ENCODE data around the gene UBQLN4. TPM values are rescaled to one million over a fixed set of nuclear protein-coding genes. Genes with fewer than 3 reads are reported as not detected.
A peak's percentile ranks its signal among the peaks of the same experiment; 100 is the strongest.

UBQLN4 gene
- total RNA-seq, 2 donors from 2014 or later: 14.6 to 25.9 TPM

DNA sequence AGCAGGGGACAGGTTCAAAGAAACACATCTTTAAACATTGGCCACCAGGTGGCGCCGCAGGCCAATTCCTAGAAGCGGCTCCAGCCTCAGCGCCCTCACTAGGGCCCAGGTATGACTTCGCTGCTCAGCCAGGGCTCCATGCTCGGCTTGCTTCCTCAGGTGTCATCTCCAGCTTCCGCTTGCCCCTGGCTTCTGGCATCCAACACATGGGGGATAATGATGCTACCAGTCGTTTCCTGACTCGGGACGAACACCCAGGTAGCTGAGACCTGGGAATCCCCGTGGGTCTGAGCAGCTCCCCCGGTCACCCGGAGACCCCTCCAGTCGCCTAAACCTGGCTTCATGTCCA lies 37.2 kb upstream of the UBQLN4 start:
- no peak overlapping the region for H3K4me3 ChIP-seq
- H3K36me3 ChIP-seq: no peaks in the 10 kb centered on the region
- H3K27me3 ChIP-seq: no peaks in the 10 kb centered on the region
- peaks cover 0 to 8% of the 10 kb centered on the region in 2 donors for H3K4me1 ChIP-seq
- H3K27ac ChIP-seq: peak overlapping the region in 1 of 2 donors; percentile 32
- DNase-seq (ENCODE audit: low spot score): peak; percentile 86
- TF ChIP-seq, protein P1, sequence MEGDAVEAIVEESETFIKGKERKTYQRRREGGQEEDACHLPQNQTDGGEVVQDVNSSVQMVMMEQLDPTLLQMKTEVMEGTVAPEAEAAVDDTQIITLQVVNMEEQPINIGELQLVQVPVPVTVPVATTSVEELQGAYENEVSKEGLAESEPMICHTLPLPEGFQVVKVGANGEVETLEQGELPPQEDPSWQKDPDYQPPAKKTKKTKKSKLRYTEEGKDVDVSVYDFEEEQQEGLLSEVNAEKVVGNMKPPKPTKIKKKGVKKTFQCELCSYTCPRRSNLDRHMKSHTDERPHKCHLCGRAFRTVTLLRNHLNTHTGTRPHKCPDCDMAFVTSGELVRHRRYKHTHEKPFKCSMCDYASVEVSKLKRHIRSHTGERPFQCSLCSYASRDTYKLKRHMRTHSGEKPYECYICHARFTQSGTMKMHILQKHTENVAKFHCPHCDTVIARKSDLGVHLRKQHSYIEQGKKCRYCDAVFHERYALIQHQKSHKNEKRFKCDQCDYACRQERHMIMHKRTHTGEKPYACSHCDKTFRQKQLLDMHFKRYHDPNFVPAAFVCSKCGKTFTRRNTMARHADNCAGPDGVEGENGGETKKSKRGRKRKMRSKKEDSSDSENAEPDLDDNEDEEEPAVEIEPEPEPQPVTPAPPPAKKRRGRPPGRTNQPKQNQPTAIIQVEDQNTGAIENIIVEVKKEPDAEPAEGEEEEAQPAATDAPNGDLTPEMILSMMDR (IDR thresholded peaks at IDR 0.05): peak; percentile 73 to 92
- H3K9me3 ChIP-seq: no peaks in the 10 kb centered on the region

DNA sequence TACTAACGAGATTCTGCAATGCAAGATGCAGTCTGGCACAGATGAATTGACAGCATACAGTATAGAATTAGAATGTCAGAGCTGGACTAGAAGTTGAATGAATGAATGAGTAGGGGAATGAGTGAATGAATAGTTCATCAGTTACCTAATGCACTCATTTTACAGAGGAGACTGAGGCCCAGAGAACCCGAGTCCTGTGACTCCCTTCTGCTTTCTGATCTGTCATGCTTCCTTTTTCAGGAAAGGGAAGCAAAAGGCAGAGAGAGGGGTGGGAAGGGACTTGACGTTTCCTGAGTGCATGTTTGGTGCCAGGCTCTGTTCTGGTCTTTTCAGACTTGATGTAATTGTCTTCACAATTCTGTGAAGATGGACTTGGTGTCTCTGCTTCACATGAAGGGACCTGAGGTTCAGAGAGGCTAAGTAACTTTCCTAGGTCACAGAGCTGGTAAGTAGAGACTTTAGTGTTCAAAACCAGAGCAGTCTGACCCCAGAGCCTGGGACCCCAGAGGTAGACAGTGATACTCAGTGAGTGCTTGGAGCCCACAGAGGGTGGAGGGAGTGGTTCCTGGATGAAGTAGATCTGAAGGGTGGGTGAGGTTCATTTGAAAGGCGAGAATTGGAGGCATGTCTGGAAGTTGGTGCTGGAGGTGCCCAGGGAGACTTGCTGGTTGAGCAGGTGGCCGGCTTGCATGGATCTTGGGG lies 36.7 kb upstream of the UBQLN4 start:
- H3K4me1 ChIP-seq: peaks cover 0 to 6% of the 10 kb centered on the region in 2 donors
- no peaks in the 10 kb centered on the region for H3K9me3 ChIP-seq
- H3K27ac ChIP-seq: peak overlapping the region in 1 of 2 donors; percentile 32
- TF ChIP-seq, protein P1 (IDR thresholded peaks at IDR 0.05): no peak
- DNase-seq (ENCODE audit: low spot score): no peak
- H3K27me3 ChIP-seq: no peaks in the 10 kb centered on the region
- no peaks in the 10 kb centered on the region for H3K36me3 ChIP-seq
- H3K4me3 ChIP-seq: no peak overlapping the region

DNA sequence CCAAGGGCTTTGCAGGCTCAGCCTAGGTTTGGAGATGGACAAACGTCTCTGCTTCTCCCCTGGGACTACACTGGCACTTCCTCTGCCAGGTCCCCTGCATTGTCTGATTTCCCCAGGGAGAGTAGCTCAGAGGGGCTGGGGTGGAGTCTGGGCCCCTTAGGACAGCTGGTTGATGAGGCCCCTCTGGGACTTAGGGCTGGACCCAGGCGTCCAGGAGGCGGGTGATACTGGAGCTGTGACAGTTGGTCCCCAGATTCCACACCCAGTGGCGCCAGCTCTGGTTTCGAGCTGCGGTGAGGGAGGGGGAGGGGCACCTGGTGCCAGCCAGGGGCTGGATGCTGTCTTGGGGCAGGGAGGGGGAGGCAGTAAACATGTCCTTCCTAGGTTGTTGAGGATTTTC lies 36.1 kb upstream of the UBQLN4 start:
- peaks cover 0 to 6% of the 10 kb centered on the region in 2 donors for H3K4me1 ChIP-seq
- no peak overlapping the region for H3K27ac ChIP-seq
- no peak for DNase-seq (ENCODE audit: low spot score)
- no peaks in the 10 kb centered on the region for H3K27me3 ChIP-seq
- H3K9me3 ChIP-seq: no peaks in the 10 kb centered on the region
- H3K4me3 ChIP-seq: no peak overlapping the region
- H3K36me3 ChIP-seq: no peaks in the 10 kb centered on the region
- TF ChIP-seq, protein P1 (IDR thresholded peaks at IDR 0.05): no peak

DNA sequence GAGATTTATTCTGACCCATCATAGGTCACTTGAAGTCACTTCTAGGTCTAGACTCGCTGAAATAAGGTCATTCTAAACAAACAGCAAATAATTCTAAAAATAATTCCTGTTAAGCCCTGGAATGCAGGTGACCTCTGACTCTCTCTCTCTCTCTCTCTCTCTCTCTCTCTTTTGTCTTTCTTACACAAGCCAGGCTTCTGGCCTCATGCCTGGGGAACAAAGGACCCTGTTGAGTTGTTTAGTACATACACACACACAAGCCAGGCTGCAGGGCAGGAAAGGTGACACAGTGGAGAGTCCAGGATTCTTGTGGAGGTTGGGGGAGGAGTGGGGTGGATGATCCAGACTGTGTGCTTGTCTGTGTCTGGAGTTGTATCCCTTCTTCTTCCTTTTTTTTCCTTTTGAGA lies 32.7 kb upstream of the UBQLN4 start:
- no peak overlapping the region for H3K27ac ChIP-seq
- TF ChIP-seq, protein P1 (IDR thresholded peaks at IDR 0.05): no peak
- no peaks in the 10 kb centered on the region for H3K36me3 ChIP-seq
- no peaks in the 10 kb centered on the region for H3K27me3 ChIP-seq
- peaks cover 0 to 24% of the 10 kb centered on the region in 2 donors for H3K4me1 ChIP-seq
- H3K9me3 ChIP-seq: no peaks in the 10 kb centered on the region
- DNase-seq (ENCODE audit: low spot score): no peak
- no peak overlapping the region for H3K4me3 ChIP-seq

DNA sequence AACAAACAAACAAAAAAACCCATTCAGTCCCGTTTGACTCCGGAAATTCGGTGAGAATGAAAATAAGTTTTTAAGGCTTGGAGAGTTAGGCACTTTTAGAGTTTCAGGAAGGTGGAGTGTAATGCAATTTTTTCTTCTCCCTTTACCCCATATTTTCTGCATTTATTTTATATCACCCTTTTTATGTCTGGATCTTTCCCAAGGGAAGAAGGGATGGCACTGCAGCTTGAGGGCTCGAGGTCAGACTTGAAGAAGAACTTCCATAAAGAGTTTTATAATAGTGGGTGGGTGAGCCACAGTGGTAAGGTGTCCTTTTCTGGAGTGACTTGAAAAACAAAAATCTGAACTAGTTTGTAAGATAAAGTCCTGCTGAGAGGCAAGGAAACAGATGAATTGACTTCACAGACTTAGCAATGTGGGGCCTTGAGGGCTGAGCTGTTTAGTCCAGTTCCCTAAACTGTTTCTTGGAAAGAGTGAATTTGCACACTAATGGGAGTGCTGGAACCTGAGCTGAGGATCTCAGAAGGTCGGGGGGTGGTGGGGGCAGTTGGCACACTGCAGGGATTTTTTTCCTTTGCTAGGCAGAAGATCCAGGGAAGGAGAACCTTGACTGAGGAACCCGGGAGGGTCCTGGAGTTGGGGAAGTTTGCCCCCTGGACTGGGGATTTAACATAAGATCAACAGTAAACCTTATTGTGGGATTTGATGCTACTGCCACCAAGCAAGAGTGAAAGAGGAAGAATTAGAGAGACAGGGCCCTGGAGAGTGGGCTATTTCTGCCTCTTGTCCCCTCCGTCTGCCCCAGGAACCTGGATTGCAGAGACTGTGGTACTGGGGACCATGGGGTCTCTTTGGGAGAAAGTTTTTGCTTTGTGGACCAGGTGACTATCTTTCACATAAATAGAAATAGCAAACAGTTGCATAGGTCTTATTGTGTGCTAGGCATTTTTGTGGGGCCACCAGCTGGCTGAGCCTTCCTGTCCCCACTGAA lies 30.5 kb upstream of the UBQLN4 start:
- Histone ChIP-seq H3K4me3 (no peak overlapping the region), H3K4me1 (peaks cover 0 to 23% of the 10 kb centered on the region in 2 donors), H3K27ac (no peak overlapping the region), H3K27me3 (no peaks in the 10 kb centered on the region), H3K36me3 (no peaks in the 10 kb centered on the region), H3K9me3 (no peaks in the 10 kb centered on the region)
- no peak for DNase-seq (ENCODE audit: low spot score)
- TF ChIP-seq, protein P1 (IDR thresholded peaks at IDR 0.05): no peak
